ENCODE results near the gene RAI1.

DNA sequence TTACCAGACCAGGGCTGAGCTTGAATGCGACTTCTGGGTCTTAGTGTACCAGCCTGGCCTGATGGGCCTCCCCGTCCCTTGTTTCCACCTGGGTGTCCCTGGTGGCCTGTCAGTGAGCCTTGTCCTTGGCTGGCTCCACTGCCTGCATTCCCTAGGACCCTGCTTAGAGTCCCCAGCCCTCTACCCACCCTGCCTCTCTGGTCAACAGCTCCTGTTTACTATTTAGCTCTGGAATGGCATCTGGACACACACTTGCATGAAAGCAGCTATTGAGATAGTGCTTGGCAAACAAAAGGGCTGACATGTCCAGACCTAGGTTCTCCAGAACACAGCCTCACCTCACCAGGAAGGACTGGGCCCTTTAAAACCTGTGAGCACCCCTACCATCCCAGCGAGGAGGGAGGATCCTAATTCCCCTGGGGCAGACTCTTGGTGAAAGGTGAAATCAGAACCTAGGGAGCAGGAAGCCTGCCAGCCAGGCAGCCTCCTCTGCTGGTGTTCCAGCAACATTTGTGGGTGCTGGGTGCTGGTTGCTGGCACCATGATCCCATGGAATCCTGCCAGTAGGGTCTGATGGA is 38.8 kb downstream of the RAI1 start:
- TF ChIP-seq TAF1 (IDR thresholded peaks at IDR 0.05; ENCODE audit: borderline replicate concordance, insufficient read depth, low read length) (no peak), POLR2AphosphoS5 (IDR thresholded peaks at IDR 0.05; ENCODE audit: low read depth, low read length) (no peak), SIN3A (IDR thresholded peaks at IDR 0.05; ENCODE audit: borderline replicate concordance, insufficient read depth, low read length) (no peak), FOXP2 (optimal IDR thresholded peaks at IDR 0.05; ENCODE audit: borderline replicate concordance, extremely low read depth, extremely low read length, insufficient read depth) (no peak)
- TF ChIP-seq, protein P1, sequence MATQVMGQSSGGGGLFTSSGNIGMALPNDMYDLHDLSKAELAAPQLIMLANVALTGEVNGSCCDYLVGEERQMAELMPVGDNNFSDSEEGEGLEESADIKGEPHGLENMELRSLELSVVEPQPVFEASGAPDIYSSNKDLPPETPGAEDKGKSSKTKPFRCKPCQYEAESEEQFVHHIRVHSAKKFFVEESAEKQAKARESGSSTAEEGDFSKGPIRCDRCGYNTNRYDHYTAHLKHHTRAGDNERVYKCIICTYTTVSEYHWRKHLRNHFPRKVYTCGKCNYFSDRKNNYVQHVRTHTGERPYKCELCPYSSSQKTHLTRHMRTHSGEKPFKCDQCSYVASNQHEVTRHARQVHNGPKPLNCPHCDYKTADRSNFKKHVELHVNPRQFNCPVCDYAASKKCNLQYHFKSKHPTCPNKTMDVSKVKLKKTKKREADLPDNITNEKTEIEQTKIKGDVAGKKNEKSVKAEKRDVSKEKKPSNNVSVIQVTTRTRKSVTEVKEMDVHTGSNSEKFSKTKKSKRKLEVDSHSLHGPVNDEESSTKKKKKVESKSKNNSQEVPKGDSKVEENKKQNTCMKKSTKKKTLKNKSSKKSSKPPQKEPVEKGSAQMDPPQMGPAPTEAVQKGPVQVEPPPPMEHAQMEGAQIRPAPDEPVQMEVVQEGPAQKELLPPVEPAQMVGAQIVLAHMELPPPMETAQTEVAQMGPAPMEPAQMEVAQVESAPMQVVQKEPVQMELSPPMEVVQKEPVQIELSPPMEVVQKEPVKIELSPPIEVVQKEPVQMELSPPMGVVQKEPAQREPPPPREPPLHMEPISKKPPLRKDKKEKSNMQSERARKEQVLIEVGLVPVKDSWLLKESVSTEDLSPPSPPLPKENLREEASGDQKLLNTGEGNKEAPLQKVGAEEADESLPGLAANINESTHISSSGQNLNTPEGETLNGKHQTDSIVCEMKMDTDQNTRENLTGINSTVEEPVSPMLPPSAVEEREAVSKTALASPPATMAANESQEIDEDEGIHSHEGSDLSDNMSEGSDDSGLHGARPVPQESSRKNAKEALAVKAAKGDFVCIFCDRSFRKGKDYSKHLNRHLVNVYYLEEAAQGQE (IDR thresholded peaks at IDR 0.05; ENCODE audit: insufficient read depth in 1 of 2, low read depth in 2 of 2, low read length in 2 of 2), result no peak

Data from PFSK-1 (cell line).